Testis (tissue), 2 donors: Measurements from ENCODE around the gene CABP2.

ENCODE experiments used
- POLR2A ChIP-seq: fragments of 450-650 bp; IDR thresholded peaks from one replicate; pipeline ENCODE4 v1.6.1; 2017; ENCODE audit warnings: antibody characterized with exemption, mild to moderate bottlenecking, moderate library complexity
- TF ChIP-seq, protein P1 (sequence below), 3 experiments: fragments of 450-650 bp in 2 of 3; fragments of 200-600 bp in 1 of 3; sonication (generic) in 1 of 3; IDR thresholded peaks; one replicate each; pipeline ENCODE4 v1.5.1; 2016 to 2019; ENCODE audit warnings: antibody characterized with exemption in 3 of 3, mild to moderate bottlenecking in 2 of 3, moderate library complexity in 1 of 3

DNA sequence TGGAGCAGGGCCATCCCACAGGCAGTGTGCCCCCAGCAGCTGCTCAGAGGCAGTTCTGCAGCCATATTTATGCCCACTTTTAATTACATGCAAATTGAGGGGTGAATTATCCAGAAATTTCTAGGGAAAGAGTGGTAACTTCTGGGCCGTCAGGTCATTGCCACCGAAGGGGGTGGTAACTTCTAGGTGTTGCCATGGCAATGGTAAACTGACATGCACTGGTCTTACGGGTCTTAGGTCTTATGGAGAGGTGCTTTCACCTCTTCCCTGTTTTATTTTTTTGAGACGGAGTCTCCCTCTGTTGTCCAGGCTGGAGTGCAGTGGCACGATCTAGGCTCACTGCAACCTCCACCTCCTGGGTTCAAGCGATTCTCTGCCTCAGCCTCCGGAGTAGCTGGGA lies 50.4 kb downstream of the CABP2 start:
- TF ChIP-seq, protein P1, sequence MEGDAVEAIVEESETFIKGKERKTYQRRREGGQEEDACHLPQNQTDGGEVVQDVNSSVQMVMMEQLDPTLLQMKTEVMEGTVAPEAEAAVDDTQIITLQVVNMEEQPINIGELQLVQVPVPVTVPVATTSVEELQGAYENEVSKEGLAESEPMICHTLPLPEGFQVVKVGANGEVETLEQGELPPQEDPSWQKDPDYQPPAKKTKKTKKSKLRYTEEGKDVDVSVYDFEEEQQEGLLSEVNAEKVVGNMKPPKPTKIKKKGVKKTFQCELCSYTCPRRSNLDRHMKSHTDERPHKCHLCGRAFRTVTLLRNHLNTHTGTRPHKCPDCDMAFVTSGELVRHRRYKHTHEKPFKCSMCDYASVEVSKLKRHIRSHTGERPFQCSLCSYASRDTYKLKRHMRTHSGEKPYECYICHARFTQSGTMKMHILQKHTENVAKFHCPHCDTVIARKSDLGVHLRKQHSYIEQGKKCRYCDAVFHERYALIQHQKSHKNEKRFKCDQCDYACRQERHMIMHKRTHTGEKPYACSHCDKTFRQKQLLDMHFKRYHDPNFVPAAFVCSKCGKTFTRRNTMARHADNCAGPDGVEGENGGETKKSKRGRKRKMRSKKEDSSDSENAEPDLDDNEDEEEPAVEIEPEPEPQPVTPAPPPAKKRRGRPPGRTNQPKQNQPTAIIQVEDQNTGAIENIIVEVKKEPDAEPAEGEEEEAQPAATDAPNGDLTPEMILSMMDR (IDR thresholded peaks at IDR 0.05), result no peak
- no peak for TF ChIP-seq POLR2A
